Neural cell (in vitro differentiated cells): ENCODE results near the gene BOD1.

Experiments
- EP300 ChIP-seq: fragments of 450-650 bp; conservative IDR thresholded peaks from 2 replicates; pipeline ENCODE4 v1.6.1; 2014; ENCODE audit warnings: antibody characterized with exemption, mild to moderate bottlenecking, moderate library complexity; ENCODE audit not compliant: poor library complexity, severe bottlenecking
- EZH2 ChIP-seq: fragments of 200-600, 300-800 bp; shearing (Covaris generic), sonication (generic); IDR thresholded peaks from 2 replicates; pipeline ENCODE4 v1.6.1; 2014; ENCODE audit warnings: antibody characterized with exemption, low read length, borderline replicate concordance, mild to moderate bottlenecking; ENCODE audit not compliant: insufficient read depth, poor library complexity, severe bottlenecking
- POLR2AphosphoS5 ChIP-seq: IDR thresholded peaks from 2 replicates; pipeline ENCODE4 v1.6.1; 2012
- RAD21 ChIP-seq: fragments of 450-650 bp; conservative IDR thresholded peaks from 2 replicates; pipeline ENCODE4 v1.6.1; 2014; ENCODE audit warnings: antibody characterized with exemption, mild to moderate bottlenecking, moderate library complexity
- TAF1 ChIP-seq: IDR thresholded peaks from 2 replicates; pipeline ENCODE4 v1.6.1; 2012; ENCODE audit warnings: low read depth
- TF ChIP-seq, protein P1 (sequence below): fragments of 450-650 bp; IDR thresholded peaks from 2 replicates; pipeline ENCODE4 v1.5.1; 2014; ENCODE audit warnings: antibody characterized with exemption, mild to moderate bottlenecking, moderate library complexity; ENCODE audit not compliant: poor library complexity, severe bottlenecking
- TF ChIP-seq, protein P2 (sequence below): IDR thresholded peaks from 2 replicates; pipeline ENCODE4 v1.6.1; 2012; ENCODE audit warnings: borderline replicate concordance

- TF ChIP-seq, protein P1, sequence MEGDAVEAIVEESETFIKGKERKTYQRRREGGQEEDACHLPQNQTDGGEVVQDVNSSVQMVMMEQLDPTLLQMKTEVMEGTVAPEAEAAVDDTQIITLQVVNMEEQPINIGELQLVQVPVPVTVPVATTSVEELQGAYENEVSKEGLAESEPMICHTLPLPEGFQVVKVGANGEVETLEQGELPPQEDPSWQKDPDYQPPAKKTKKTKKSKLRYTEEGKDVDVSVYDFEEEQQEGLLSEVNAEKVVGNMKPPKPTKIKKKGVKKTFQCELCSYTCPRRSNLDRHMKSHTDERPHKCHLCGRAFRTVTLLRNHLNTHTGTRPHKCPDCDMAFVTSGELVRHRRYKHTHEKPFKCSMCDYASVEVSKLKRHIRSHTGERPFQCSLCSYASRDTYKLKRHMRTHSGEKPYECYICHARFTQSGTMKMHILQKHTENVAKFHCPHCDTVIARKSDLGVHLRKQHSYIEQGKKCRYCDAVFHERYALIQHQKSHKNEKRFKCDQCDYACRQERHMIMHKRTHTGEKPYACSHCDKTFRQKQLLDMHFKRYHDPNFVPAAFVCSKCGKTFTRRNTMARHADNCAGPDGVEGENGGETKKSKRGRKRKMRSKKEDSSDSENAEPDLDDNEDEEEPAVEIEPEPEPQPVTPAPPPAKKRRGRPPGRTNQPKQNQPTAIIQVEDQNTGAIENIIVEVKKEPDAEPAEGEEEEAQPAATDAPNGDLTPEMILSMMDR = peak; percentile 18
- TF ChIP-seq EP300 (no peak), EZH2 (no peak), RAD21 (peak; percentile 11), POLR2AphosphoS5 (no peak), TAF1 (no peak)
- TF ChIP-seq, protein P2, sequence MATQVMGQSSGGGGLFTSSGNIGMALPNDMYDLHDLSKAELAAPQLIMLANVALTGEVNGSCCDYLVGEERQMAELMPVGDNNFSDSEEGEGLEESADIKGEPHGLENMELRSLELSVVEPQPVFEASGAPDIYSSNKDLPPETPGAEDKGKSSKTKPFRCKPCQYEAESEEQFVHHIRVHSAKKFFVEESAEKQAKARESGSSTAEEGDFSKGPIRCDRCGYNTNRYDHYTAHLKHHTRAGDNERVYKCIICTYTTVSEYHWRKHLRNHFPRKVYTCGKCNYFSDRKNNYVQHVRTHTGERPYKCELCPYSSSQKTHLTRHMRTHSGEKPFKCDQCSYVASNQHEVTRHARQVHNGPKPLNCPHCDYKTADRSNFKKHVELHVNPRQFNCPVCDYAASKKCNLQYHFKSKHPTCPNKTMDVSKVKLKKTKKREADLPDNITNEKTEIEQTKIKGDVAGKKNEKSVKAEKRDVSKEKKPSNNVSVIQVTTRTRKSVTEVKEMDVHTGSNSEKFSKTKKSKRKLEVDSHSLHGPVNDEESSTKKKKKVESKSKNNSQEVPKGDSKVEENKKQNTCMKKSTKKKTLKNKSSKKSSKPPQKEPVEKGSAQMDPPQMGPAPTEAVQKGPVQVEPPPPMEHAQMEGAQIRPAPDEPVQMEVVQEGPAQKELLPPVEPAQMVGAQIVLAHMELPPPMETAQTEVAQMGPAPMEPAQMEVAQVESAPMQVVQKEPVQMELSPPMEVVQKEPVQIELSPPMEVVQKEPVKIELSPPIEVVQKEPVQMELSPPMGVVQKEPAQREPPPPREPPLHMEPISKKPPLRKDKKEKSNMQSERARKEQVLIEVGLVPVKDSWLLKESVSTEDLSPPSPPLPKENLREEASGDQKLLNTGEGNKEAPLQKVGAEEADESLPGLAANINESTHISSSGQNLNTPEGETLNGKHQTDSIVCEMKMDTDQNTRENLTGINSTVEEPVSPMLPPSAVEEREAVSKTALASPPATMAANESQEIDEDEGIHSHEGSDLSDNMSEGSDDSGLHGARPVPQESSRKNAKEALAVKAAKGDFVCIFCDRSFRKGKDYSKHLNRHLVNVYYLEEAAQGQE = no peak
Observed at GRCh38 chr5:173640156-173640804, 23.8 kb upstream of the BOD1 start.
